Lower leg skin (tissue), 4 donors: ENCODE data around the gene COX14. TPM values are rescaled to one million over a fixed set of nuclear protein-coding genes. Genes with fewer than 3 reads are reported as not detected.

Experiments used
- DNase-seq, 2 donors: peaks; one replicate each; pipeline ENCODE4 v3.0.0-alpha.2; 2019; ENCODE audit warnings: low spot score in 2 of 2
- H3K4me3 ChIP-seq: fragments of 200-600 bp; sonication (generic); 2 replicates; pipeline ENCODE4 v1.5.1; 2017; ENCODE audit warnings: mild to moderate bottlenecking, low read depth; ENCODE audit not compliant: poor library complexity, severe bottlenecking
- CTCF ChIP-seq, 3 donors: fragments of 450-650 bp; IDR thresholded peaks; one replicate each; pipeline ENCODE4 v1.5.1; 2016; ENCODE audit warnings: antibody characterized with exemption in 3 of 3, mild to moderate bottlenecking in 3 of 3, moderate library complexity in 2 of 3
- POLR2A ChIP-seq, 2 donors: fragments of 450-650 bp; IDR thresholded peaks; one replicate each; pipeline ENCODE4 v1.6.1; 2016 to 2017; ENCODE audit warnings: antibody characterized with exemption in 2 of 2, mild to moderate bottlenecking in 1 of 2, moderate library complexity in 1 of 2
- WGBS, 2 donors: methylation state at CpG; one replicate each; pipeline ENCODE4 v1.1.5; 2018; 5-methylcytosine and 5-hydroxymethylcytosine counted together
- intact Hi-C: fragments of 100-400 bp; cut with DNase I; formaldehyde crosslinking; loops from one replicate; pipeline ENCODE4 v1.15.0; 2023; ENCODE audit warnings: low total_unique reads
- total RNA-seq, 4 donors: library from RNA; depleted of rRNA; stranded (reverse); fragments of >200 nt; gene quantifications; one replicate each; pipeline ENCODE4 v1.1.0, GENCODE V29; 2016

The COX14 gene
- total RNA-seq, 4 donors from 2014 or later: 29.0 to 52.1 (median 36.8) TPM

GRCh38 chr12:50086148-50086547 lies 25.9 kb upstream of the COX14 start:
- no peak for DNase-seq
- no peak for TF ChIP-seq CTCF (IDR thresholded peaks at IDR 0.05)
- no peak for TF ChIP-seq POLR2A (IDR thresholded peaks at IDR 0.05)
- WGBS, 2 donors: 67 to 70% methylated on average over 5 of the region's 5 CpGs
- intact Hi-C loops: no loop called here
- H3K4me3 ChIP-seq: no peak overlapping the region

GRCh38 chr12:50087151-50087550 lies 24.9 kb upstream of the COX14 start:
- intact Hi-C loops: no loop called here
- 85 to 86% methylated on average over 9 of the region's 9 CpGs for whole genome bisulfite sequencing, 2 donors
- DNase-seq: no peak
- no peak overlapping the region for H3K4me3 ChIP-seq
- TF ChIP-seq POLR2A (IDR thresholded peaks at IDR 0.05) (no peak), CTCF (IDR thresholded peaks at IDR 0.05) (no peak)

- intact Hi-C loops: no loop called here
- no peak for DNase-seq
- 32 to 53% methylated on average over 3 of the region's 3 CpGs for WGBS, 2 donors
- TF ChIP-seq CTCF (IDR thresholded peaks at IDR 0.05) (no peak), POLR2A (IDR thresholded peaks at IDR 0.05) (no peak)
- H3K4me3 ChIP-seq: no peak overlapping the region
Measured at GRCh38 chr12:50087995-50088394, 24.0 kb upstream of the COX14 start.

- no peak overlapping the region for H3K4me3 ChIP-seq
- intact Hi-C loops: no loop called here
- 12 to 28% methylated on average over 3 of the region's 3 CpGs for WGBS, 2 donors
- TF ChIP-seq POLR2A (IDR thresholded peaks at IDR 0.05): no peak
- peak in 1 of 3 donors; percentile 49 for TF ChIP-seq CTCF (IDR thresholded peaks at IDR 0.05)
- DNase-seq: no peak
Measured at GRCh38 chr12:50088577-50089335, 23.3 kb upstream of the COX14 start.

GRCh38 chr12:50089730-50090129 lies 22.3 kb upstream of the COX14 start:
- WGBS, 2 donors: 97% methylated on average over 7 of the region's 7 CpGs
- TF ChIP-seq POLR2A (IDR thresholded peaks at IDR 0.05) (no peak), CTCF (IDR thresholded peaks at IDR 0.05) (no peak)
- H3K4me3 ChIP-seq: no peak overlapping the region
- intact Hi-C loops: no loop called here
- DNase-seq: no peak

- intact Hi-C loops: no loop called here
- DNase-seq: no peak
- 86 to 87% methylated on average over 5 of the region's 5 CpGs for WGBS, 2 donors
- TF ChIP-seq POLR2A (IDR thresholded peaks at IDR 0.05) (no peak), CTCF (IDR thresholded peaks at IDR 0.05) (no peak)
- H3K4me3 ChIP-seq: no peak overlapping the region
Measured at GRCh38 chr12:50090391-50090790, 21.6 kb upstream of the COX14 start.
